Measurements from ENCODE around the gene MYBPC3. TPM values are rescaled to one million over a fixed set of nuclear protein-coding genes. Genes with fewer than 3 reads are reported as not detected.

The MYBPC3 gene
- total and polyA plus RNA-seq, 2 donors from 2014 or later: 0.19 to 0.52 TPM

GRCh38 chr11:47376107-47376524, 23.6 kb upstream of the MYBPC3 start:
- Histone ChIP-seq H3K27ac (ENCODE audit: low read depth in 2 of 2, low read length in 2 of 2) (no peak overlapping the region), H3K4me3 (ENCODE audit: low read length in 3 of 3) (peak overlapping the region in 2 of 3 donors; percentile 11 to 23), H3K4me1 (ENCODE audit: control insufficient read depth in 2 of 3, insufficient read depth in 2 of 3, low read depth in 1 of 3, low read length in 3 of 3) (peaks cover 0 to 3% (median 0%) of the 10 kb centered on the region in 3 donors), H3K36me3 (ENCODE audit: control insufficient read depth in 2 of 3, insufficient read depth in 3 of 3, low read length in 3 of 3) (no peaks in the 10 kb centered on the region), H3K9ac (ENCODE audit: low read length in 3 of 3) (no peak overlapping the region), H3K9me3 (ENCODE audit: control insufficient read depth in 2 of 3, insufficient read depth in 1 of 3, low read length in 3 of 3) (peaks cover 0 to 2% (median 0%) of the 10 kb centered on the region in 3 donors), H3K27me3 (ENCODE audit: control insufficient read depth, insufficient read depth, low read length) (no peaks in the 10 kb centered on the region)
- intact Hi-C loops (cut with DNase I): loop anchor here (10.0 kb wide), 1 partner anchor 79 kb away; no protein-coding TSS in a partner anchor
- no peak for TF ChIP-seq CTCF (IDR thresholded peaks at IDR 0.05; ENCODE audit: borderline replicate concordance, extremely low read depth, insufficient read depth)
- FAIRE-seq: no peak
- peak; percentile 65 to 83 (median 79) for DNase-seq

- Histone ChIP-seq H3K27ac (ENCODE audit: low read depth in 2 of 2, low read length in 2 of 2) (no peak overlapping the region), H3K4me3 (ENCODE audit: low read length in 3 of 3) (peak overlapping the region in 1 of 3 donors; percentile 11), H3K9me3 (ENCODE audit: control insufficient read depth in 2 of 3, insufficient read depth in 1 of 3, low read length in 3 of 3) (peaks cover 0 to 2% (median 0%) of the 10 kb centered on the region in 3 donors), H3K36me3 (ENCODE audit: control insufficient read depth in 2 of 3, insufficient read depth in 3 of 3, low read length in 3 of 3) (no peaks in the 10 kb centered on the region), H3K4me1 (ENCODE audit: control insufficient read depth in 2 of 3, insufficient read depth in 2 of 3, low read depth in 1 of 3, low read length in 3 of 3) (peaks cover 0 to 3% (median 0%) of the 10 kb centered on the region in 3 donors), H3K27me3 (ENCODE audit: control insufficient read depth, insufficient read depth, low read length) (no peaks in the 10 kb centered on the region), H3K9ac (ENCODE audit: low read length in 3 of 3) (no peak overlapping the region)
- no peak for TF ChIP-seq CTCF (IDR thresholded peaks at IDR 0.05; ENCODE audit: borderline replicate concordance, extremely low read depth, insufficient read depth)
- FAIRE-seq (no peak), DNase-seq (peak in 1 of 5 donors; percentile 61)
- intact Hi-C loops (cut with DNase I): loop anchor here (10.0 kb wide), 1 partner anchor 79 kb away; no protein-coding TSS in a partner anchor
These were observed 23.1 kb upstream of the MYBPC3 start for GRCh38 chr11:47375546-47376085.

- FAIRE-seq: no peak
These were observed 22.5 kb upstream of the MYBPC3 start for GRCh38 chr11:47375020-47375419.

More at GRCh38 chr11:47375020-47375419, 22.5 kb upstream of the MYBPC3 start:
- peak in 1 of 5 donors; percentile 59 for DNase-seq
- H3K9ac ChIP-seq (ENCODE audit: low read length in 3 of 3): no peak overlapping the region
- H3K4me3 ChIP-seq (ENCODE audit: low read length in 3 of 3): no peak overlapping the region
- no peaks in the 10 kb centered on the region for H3K27me3 ChIP-seq (ENCODE audit: control insufficient read depth, insufficient read depth, low read length)
- intact Hi-C loops (cut with DNase I): loop anchor here (10.0 kb wide), 1 partner anchor 80 kb away; no protein-coding TSS in a partner anchor
- no peak overlapping the region for H3K27ac ChIP-seq (ENCODE audit: low read depth in 2 of 2, low read length in 2 of 2)
- no peak for TF ChIP-seq CTCF (IDR thresholded peaks at IDR 0.05; ENCODE audit: borderline replicate concordance, extremely low read depth, insufficient read depth)
- peaks cover 0 to 2% (median 0%) of the 10 kb centered on the region in 3 donors for H3K9me3 ChIP-seq (ENCODE audit: control insufficient read depth in 2 of 3, insufficient read depth in 1 of 3, low read length in 3 of 3)
- H3K36me3 ChIP-seq (ENCODE audit: control insufficient read depth in 2 of 3, insufficient read depth in 3 of 3, low read length in 3 of 3): no peaks in the 10 kb centered on the region
- H3K4me1 ChIP-seq (ENCODE audit: control insufficient read depth in 2 of 3, insufficient read depth in 2 of 3, low read depth in 1 of 3, low read length in 3 of 3): peaks cover 0 to 3% (median 0%) of the 10 kb centered on the region in 3 donors
